AG09309 (cell line): ENCODE measurements around the gene PTP4A1.
A peak's percentile ranks its signal among the peaks of the same experiment; 100 is the strongest.
"Not testable (repeated sequence)": the region's sequence is repeated elsewhere in the genome, so short reads cannot be mapped to it uniquely, and the experiment has no call there.

Experiments used
- DNase-seq: peaks from one replicate; pipeline ENCODE4 v3.0.0-alpha.2; 2010; ENCODE audit warnings: low read depth
- H3K4me3 ChIP-seq: 2 replicates; pipeline ENCODE4 v1.5.1; 2011; ENCODE audit warnings: mild to moderate bottlenecking, low read depth, low read length, moderate library complexity; ENCODE audit not compliant: control insufficient read depth
- CTCF ChIP-seq: IDR thresholded peaks from 2 replicates; pipeline ENCODE4 v1.5.1; 2011; ENCODE audit warnings: mild to moderate bottlenecking, low read depth, low read length, inconsistent platforms; ENCODE audit not compliant: insufficient read depth, control insufficient read depth; ENCODE audit errors: missing control alignments

PTP4A1 gene

GRCh38 chr6:63572044-63572746 lies at the start of gene PTP4A1, which contains the start of gene LOC128125822:
TSS of gene PTP4A1 (plus strand) at chr6:63572480. CDS start at chr6:63576881, 4,401 bp downstream.
TSS of gene LOC128125822 (plus strand) at chr6:63572480.
- no peak for TF ChIP-seq CTCF
- peak within 1 kb of the TSS; percentile 83 for H3K4me3 ChIP-seq
- peak; percentile 92 for DNase-seq

GRCh38 chr6:63522911-63523287 lies 49.4 kb upstream of the PTP4A1 start:
- H3K4me3 ChIP-seq, DNase-seq: not testable (repeated sequence)

GRCh38 chr6:63523630-63524029 lies 48.6 kb upstream of the PTP4A1 start:
- no peak for DNase-seq
- TF ChIP-seq CTCF, result no peak
- no peak overlapping the region for H3K4me3 ChIP-seq

GRCh38 chr6:63525186-63525878 lies 46.9 kb upstream of the PTP4A1 start:
- no peak for DNase-seq
- no peak overlapping the region for H3K4me3 ChIP-seq
- no peak for TF ChIP-seq CTCF

GRCh38 chr6:63526931-63527330 lies 45.3 kb upstream of the PTP4A1 start:
- TF ChIP-seq CTCF, result no peak
- H3K4me3 ChIP-seq, result no peak overlapping the region
- DNase-seq, result no peak

GRCh38 chr6:63527658-63528514 lies 44.4 kb upstream of the PTP4A1 start:
- DNase-seq, result peak; percentile 81
- TF ChIP-seq CTCF, result no peak
- no peak overlapping the region for H3K4me3 ChIP-seq

- no peak for TF ChIP-seq CTCF
- no peak for DNase-seq
- H3K4me3 ChIP-seq, result no peak overlapping the region
Observed at GRCh38 chr6:63529498-63529897, 42.8 kb upstream of the PTP4A1 start.
